Caco-2 (cell line): Measurements from ENCODE around the gene C5. TPM values are rescaled to one million over a fixed set of nuclear protein-coding genes. Genes with fewer than 3 reads are reported as not detected.

ENCODE experiments used
- BruUV-seq: library from RNA; stranded (reverse); fragments of 400-500 nt; replicated peaks from 2 replicates; lab custom pipeline; 2021; lab: Mats Ljungman, UMichigan
- CTCF ChIA-PET: fragments of 300-600 bp; sonication (Branson Sonifier 250); formaldehyde crosslinking; loops from one replicate; lab custom pipeline; 2022; ENCODE audit warnings: antibody characterized with exemption; lab: Charles Lee
- POLR2A ChIA-PET: fragments of 300-600 bp; sonication (Branson Sonifier 250); formaldehyde crosslinking; loops from one replicate; lab custom pipeline; 2022; ENCODE audit warnings: antibody characterized with exemption; lab: Charles Lee
- DNase-seq, 2 experiments: peaks; one replicate each; pipeline versions ENCODE4 v3.0.0 to v3.0.0-alpha.2; 2020 to 2022
- H3K27me3 ChIP-seq: replicated peaks from 2 replicates; pipeline ENCODE4 v1.6.0; 2011; ENCODE audit warnings: low read length; ENCODE audit not compliant: control insufficient read depth, insufficient read depth
- H3K36me3 ChIP-seq: 2 replicates; pipeline ENCODE4 v1.5.1; 2011; ENCODE audit warnings: low read length; ENCODE audit not compliant: control insufficient read depth, insufficient read depth
- H3K4me1 ChIP-seq: fragments of 250-450 bp; sonication (Bioruptor Pico); 2 replicates; pipeline ENCODE4 v1.5.1; 2020; ENCODE audit warnings: mild to moderate bottlenecking
- H3K4me3 ChIP-seq: 2 replicates; pipeline ENCODE4 v1.5.1; 2011; ENCODE audit warnings: low read depth, mild to moderate bottlenecking, control low read depth, low read length
- H3K9me3 ChIP-seq: fragments of 250-450 bp; sonication (Bioruptor Pico); 2 replicates; pipeline ENCODE4 v1.5.1; 2020; ENCODE audit warnings: mild to moderate bottlenecking, moderate library complexity
- H3K27ac Mint-ChIP-seq: one replicate; pipeline ENCODE4 v1.8.0; 2022; ENCODE audit warnings: mixed read lengths; ENCODE audit not compliant: unreplicated experiment
- H3K27me3 Mint-ChIP-seq: one replicate; pipeline ENCODE4 v1.8.0; 2022; ENCODE audit warnings: mixed read lengths; ENCODE audit not compliant: insufficient read depth, unreplicated experiment
- H3K36me3 Mint-ChIP-seq: one replicate; pipeline ENCODE4 v1.8.0; 2022; ENCODE audit warnings: mild to moderate bottlenecking, mixed read lengths; ENCODE audit not compliant: insufficient read depth, unreplicated experiment
- H3K4me1 Mint-ChIP-seq: one replicate; pipeline ENCODE4 v1.8.0; 2022; ENCODE audit warnings: low read depth, mixed read lengths; ENCODE audit not compliant: unreplicated experiment
- H3K4me3 Mint-ChIP-seq: one replicate; pipeline ENCODE4 v1.8.0; 2022; ENCODE audit warnings: mild to moderate bottlenecking, moderate library complexity, mixed read lengths; ENCODE audit not compliant: unreplicated experiment
- H3K9me3 Mint-ChIP-seq: one replicate; pipeline ENCODE4 v1.8.0; 2022; ENCODE audit warnings: mixed read lengths; ENCODE audit not compliant: unreplicated experiment
- CTCF ChIP-seq, 2 experiments: fragments of 200-600 bp in 1 of 2; IDR thresholded peaks; 1 replicate in 1 of 2; 2 replicates in 1 of 2; pipeline versions ENCODE4 v1.5.1 to v1.8.0; 2011 to 2022; ENCODE audit warnings: antibody characterized with exemption in 1 of 2, control low read depth in 1 of 2, inconsistent platforms in 1 of 2, low read depth in 1 of 2, low read length in 1 of 2, mild to moderate bottlenecking in 1 of 2, moderate library complexity in 1 of 2; ENCODE audit not compliant: insufficient read depth in 1 of 2, severe bottlenecking in 1 of 2, unreplicated experiment in 1 of 2
- intact Hi-C: fragments of 100-400 bp; cut with micrococcal nuclease; formaldehyde crosslinking; loops from one replicate; pipeline ENCODE4 v1.10.0; 2022; ENCODE audit not compliant: unreplicated experiment
- total RNA-seq: library from RNA; stranded (reverse); gene quantifications from 2 replicates; pipeline ENCODE4 v1.2.3, GENCODE V29; 2022

C5 gene
- total RNA-seq, 1 experiment from 2014 or later: 14.9 TPM

GRCh38 chr9:120944434-120944843 lies 105.6 kb downstream of the C5 start:
- H3K36me3 ChIP-seq: no peaks in the 10 kb centered on the region
- Mint-ChIP-seq H3K4me1 (no peaks in the 10 kb centered on the region), H3K27ac (no peak overlapping the region), H3K27me3 (no peaks in the 10 kb centered on the region), H3K4me3 (no peak overlapping the region), H3K9me3 (no peaks in the 10 kb centered on the region), H3K36me3 (no peaks in the 10 kb centered on the region)
- no TSS peak for BruUV-seq
- DNase-seq: no peak
- no peak overlapping the region for H3K4me3 ChIP-seq
- H3K9me3 ChIP-seq: no peaks in the 10 kb centered on the region
- ChIA-PET POLR2A (no interaction called here), CTCF (no interaction called here)
- no peaks in the 10 kb centered on the region for H3K4me1 ChIP-seq
- no peak for TF ChIP-seq CTCF (IDR thresholded peaks at IDR 0.05; ENCODE audit: insufficient read depth in 1 of 2, low read depth in 1 of 2, low read length in 1 of 2, severe bottlenecking in 1 of 2, unreplicated experiment in 1 of 2)
- intact Hi-C loops: no loop called here
- no peaks in the 10 kb centered on the region for H3K27me3 ChIP-seq

- Histone ChIP-seq H3K36me3 (no peaks in the 10 kb centered on the region), H3K27me3 (no peaks in the 10 kb centered on the region), H3K4me1 (0 out of 2 replicates have a peak, but pooled peaks cover 8% of the 10 kb centered on the region), H3K4me3 (no peak overlapping the region), H3K9me3 (no peaks in the 10 kb centered on the region)
- intact Hi-C loops: no loop called here
- H3K27ac Mint-ChIP-seq: no peak overlapping the region
- no peak for TF ChIP-seq CTCF (IDR thresholded peaks at IDR 0.05; ENCODE audit: insufficient read depth in 1 of 2, low read depth in 1 of 2, low read length in 1 of 2, severe bottlenecking in 1 of 2, unreplicated experiment in 1 of 2)
- ChIA-PET POLR2A (no interaction called here), CTCF (no interaction called here)
- H3K4me1 Mint-ChIP-seq: peaks cover 9% of the 10 kb centered on the region
- H3K36me3 Mint-ChIP-seq: no peaks in the 10 kb centered on the region
- BruUV-seq: no TSS peak
- DNase-seq: no peak
- no peak overlapping the region for H3K4me3 Mint-ChIP-seq
- no peaks in the 10 kb centered on the region for H3K27me3 Mint-ChIP-seq
- no peaks in the 10 kb centered on the region for H3K9me3 Mint-ChIP-seq
Measured at GRCh38 chr9:120942186-120943001, 107.7 kb downstream of the C5 start.

DNA sequence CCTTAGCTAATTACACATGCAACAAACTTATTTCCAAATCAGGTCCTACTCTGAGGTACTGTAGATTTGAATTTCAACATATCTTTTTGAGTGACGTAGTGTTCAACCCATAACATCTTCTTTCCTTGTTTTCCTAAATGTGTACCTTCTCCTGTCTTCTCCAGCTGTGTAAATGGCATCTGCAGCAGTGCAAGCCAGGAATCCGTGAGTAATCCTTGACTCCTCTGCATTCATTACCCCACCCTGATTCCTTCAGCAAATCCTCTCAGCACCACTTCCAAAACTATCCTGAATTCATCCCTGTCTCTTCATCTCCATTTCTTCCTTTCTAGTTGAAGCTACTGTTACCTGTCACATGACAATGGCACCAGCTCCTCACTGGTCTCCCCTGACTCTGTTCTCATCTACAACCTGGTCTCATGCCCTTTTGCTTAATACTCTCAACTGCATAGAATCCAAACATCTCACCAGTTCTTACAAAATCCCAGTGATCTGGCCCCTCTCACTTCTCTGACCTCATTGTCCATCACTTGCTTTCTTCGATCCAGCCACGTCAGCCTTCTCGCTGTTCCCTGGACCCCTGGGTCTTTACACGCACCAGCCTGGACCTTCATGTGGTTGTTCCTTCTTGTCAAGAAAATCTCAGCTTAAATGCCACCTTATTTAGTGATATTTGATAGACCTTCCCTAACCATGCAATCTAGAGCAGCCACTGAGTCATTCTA lies 108.9 kb downstream of the C5 start:
- H3K27me3 ChIP-seq: no peaks in the 10 kb centered on the region
- intact Hi-C loops: no loop called here
- ChIA-PET CTCF (no interaction called here), POLR2A (no interaction called here)
- no TSS peak for BruUV-seq
- H3K9me3 ChIP-seq: no peaks in the 10 kb centered on the region
- Mint-ChIP-seq H3K4me1 (peaks cover 10% of the 10 kb centered on the region), H3K27ac (no peak overlapping the region), H3K9me3 (no peaks in the 10 kb centered on the region), H3K4me3 (no peak overlapping the region), H3K27me3 (no peaks in the 10 kb centered on the region), H3K36me3 (no peaks in the 10 kb centered on the region)
- no peak overlapping the region for H3K4me3 ChIP-seq
- no peak for DNase-seq
- H3K4me1 ChIP-seq: 0 out of 2 replicates have a peak, but pooled peaks cover 8% of the 10 kb centered on the region
- no peak for TF ChIP-seq CTCF (IDR thresholded peaks at IDR 0.05; ENCODE audit: insufficient read depth in 1 of 2, low read depth in 1 of 2, low read length in 1 of 2, severe bottlenecking in 1 of 2, unreplicated experiment in 1 of 2)
- no peaks in the 10 kb centered on the region for H3K36me3 ChIP-seq
